NCI-H2171 (cell line): ENCODE results near the gene STRAP.

Experiments used
- DNase-seq: peaks from one replicate; lab custom pipeline; 2025; lab: John Stamatoyannopoulos, UW

STRAP gene

DNA sequence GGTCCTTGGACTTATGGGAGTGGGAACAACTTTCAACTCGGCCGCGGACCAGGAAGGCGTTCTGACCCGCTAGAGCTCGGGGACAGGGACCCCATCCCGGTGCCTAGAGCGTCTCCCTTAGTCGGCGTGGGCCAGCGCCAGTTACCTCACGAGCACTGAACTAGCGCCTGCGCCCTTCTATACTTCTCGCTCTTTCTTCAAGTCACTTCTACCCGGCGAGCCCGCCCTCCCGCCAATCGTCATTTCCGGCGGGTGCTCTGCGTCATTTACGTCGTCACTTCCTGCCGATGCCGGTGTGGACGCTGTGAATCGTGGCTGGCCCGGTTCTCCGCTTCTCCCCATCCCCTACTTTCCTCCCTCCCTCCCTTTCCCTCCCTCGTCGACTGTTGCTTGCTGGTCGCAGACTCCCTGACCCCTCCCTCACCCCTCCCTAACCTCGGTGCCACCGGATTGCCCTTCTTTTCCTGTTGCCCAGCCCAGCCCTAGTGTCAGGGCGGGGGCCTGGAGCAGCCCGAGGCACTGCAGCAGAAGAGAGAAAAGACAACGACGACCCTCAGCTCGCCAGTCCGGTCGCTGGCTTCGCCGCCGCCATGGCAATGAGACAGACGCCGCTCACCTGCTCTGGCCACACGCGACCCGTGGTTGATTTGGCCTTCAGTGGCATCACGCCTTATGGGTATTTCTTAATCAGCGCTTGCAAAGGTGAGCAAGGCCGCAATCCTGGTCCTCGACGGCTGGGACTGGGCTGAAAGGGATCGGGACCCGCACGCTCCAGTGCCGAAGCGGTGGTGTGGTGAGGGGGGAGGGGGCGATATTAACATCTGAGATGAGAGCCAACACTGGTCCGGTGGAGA is at the start of gene STRAP:
Gene STRAP, plus strand, starts transcription at position 270 of the 854 bp plus-strand sequence. Its CDS starts 321 bp downstream, at position 591.
- peak; percentile 79 for DNase-seq

DNA sequence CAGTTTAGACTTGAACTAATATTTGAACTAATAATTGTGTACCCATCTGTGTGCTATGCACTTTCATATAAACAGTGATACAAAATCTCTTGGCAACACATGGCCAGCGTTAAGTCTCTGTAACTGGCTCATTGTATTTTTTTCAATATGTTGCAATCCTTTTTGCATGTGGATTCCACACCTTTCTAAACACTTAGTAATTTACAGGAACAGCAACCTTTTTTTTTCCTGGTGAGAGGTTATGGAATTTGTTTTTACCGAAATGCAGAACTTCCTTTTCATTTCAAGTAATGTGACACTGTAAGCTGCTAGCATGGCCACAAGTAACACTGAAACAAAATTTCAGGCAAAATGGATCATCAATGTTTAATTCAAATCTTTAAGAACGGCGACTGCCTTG is 47.6 kb upstream of the STRAP start:
- no peak for DNase-seq

- DNase-seq: no peak
These were observed 44.9 kb upstream of the STRAP start for GRCh38 chr12:15837141-15837790.

DNA sequence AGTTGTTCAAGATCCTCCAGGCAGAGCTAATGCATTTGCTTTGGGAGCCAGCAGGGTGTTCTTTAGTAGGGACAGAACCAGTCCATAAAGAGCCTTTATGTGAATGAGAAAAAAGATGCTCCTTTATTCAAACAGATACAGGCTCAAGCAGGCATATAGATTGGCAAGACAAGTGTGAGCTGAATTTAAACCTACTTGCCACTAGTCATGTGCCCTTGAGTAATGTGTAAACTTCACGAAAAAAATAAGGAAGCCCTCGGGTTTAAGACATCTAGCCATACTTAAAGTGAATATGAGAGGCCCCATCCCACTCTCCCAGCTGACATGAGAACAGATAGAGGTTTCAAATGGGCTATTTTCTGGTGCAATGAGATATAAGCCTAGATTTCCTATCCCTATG is 43.1 kb upstream of the STRAP start:
- DNase-seq: no peak

DNA sequence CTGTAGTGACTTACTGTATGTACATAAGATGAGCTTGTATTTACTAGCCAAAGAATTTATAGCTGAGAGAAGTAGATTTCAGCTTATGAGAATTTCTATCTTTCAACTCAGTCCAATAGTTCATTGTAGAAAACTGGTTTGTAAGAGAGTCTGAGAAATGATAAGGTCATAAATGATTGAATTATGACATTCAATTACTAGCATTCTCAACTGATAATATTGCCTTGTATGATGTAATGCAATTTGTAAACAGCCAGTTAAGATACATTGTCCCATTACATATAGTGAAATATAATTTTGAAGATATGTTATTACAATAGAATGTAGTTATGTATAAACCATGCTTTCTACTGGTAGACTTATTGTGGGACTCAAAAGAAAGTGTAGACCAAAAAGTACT is 42.5 kb upstream of the STRAP start:
- no peak for DNase-seq

DNA sequence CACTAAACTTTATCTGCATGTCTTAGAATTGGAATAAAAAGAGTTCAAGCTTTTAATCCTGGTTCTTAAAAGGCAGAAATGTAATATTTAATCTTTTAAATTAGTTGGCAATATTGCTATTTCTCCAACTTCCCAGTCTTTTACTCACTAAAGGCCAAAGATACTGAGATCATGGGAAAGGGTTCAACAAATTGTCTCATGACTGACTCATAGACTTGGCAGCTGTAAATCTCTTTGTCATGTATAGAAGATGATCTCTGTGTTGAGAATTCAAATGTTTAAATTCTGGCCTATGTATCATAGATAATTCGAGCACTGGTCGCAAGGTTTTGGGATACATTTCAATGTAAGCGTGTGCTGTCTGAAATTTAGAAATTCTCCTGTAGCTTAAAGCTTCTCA is 40.1 kb upstream of the STRAP start:
- DNase-seq: no peak

- DNase-seq: no peak
These were observed 35.3 kb upstream of the STRAP start for GRCh38 chr12:15846887-15847286.

GRCh38 chr12:15848606-15849005 is 33.6 kb upstream of the STRAP start:
- DNase-seq: no peak

DNA sequence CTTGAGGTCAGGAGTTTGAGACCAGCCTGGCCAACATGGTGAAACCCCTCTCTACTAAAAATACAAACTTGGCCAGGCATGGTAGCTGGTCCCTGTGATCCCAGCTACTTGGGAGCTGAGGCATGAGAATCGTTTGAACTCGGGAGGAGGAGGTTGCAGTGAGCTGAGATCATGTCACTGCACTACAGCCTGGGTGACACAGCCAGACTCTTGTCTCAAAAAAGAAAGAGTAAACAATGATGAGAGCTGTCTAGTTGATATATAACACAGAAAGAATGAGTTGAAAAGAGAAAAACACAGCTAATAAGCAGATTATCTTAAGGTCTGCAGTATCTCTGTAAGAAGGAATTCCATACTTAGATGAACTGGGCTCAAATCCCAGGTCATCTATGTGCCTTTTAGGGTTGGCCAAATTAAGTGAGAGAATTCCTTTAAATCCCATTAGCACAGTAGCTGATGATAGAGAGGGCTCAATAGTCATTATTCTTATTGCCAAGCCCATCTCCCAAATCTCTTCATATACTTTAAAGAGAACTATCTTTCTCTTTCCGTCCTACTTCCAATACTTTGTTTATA is 31.1 kb upstream of the STRAP start:
- no peak for DNase-seq

GRCh38 chr12:15851919-15852318 is 30.3 kb upstream of the STRAP start:
- no peak for DNase-seq

GRCh38 chr12:15852383-15852782 is 29.8 kb upstream of the STRAP start:
- DNase-seq: no peak

GRCh38 chr12:15853877-15854276 is 28.3 kb upstream of the STRAP start:
- no peak for DNase-seq

- DNase-seq: no peak
These were observed 27.3 kb upstream of the STRAP start for GRCh38 chr12:15854916-15855315.

DNA sequence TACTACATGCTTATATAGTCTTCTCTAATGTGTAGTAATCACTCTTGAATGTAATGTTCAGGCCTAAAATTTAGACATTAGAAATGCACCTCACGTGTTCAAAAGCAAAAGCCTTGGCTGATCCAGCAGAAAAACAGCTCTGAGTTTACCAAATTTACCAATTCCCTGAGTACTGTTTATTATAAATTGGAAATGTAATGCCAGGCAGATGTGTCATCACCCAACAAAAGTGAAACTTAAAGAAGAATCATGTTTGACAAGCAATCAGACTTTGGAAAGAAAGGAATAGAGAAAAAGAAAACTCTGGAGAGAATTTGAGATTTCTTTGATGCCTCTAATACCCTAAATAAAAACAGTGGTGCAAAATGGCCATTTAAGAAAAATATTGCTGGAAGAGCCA is 26.5 kb upstream of the STRAP start:
- DNase-seq: no peak

DNA sequence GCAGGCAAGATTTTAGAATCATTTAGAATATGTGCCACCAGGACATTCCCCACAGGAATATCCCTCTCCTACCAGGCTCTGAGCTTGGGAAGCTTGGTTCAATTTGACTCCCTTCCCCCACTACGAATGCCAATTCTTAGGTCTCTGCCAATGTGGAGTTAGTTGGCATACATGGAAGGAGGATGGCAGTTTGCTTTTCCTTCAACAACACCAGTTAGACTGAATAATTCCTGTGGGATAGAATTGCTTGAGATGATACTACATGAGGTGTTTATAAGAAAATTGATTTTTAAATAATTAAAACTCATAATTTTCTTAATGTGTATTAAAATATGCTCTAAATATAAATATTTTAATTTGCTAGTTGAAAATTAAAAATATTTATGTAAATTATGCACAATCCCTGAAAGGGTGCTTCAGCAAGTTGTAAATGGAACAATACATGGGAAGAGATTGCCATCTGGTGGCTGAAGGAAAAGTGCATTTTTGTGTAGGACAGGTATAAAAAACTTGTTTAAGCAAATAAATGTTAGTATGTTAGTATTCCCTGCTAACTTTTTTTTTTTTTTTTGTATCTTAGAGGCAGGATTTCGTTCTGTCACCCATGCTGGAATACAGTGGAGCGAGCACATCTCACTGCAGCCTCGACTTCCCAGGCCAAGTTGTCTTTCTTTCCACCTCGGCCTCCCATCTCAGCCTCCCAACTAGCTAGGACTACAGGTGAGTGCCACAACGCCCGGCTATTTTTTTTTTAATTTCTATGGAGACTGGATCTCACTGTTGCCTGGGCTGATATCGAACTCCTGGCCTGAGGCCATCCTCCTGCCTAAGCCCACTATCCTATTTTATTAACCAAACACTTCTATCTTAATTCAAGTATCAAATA is 25.8 kb upstream of the STRAP start:
- no peak for DNase-seq

DNA sequence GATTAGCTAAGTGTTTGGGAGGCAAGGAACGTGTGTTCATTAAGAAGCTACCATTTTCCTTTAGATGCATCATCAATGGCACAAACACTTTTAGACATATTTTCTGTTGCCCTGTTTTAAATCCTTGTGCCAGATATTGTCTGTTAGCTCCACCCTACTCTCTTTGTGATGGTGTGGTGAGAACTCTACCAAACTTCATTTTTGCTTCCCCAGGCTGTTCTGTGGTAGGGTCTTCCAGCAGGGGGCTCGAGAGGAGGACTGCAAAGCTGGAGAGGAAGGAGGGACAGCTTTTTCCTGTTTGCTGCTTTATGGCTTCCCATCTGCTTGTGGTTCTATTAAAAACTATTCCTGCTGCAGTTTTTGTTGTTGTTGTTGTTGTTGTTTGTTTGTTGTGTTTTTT is 23.8 kb upstream of the STRAP start:
- DNase-seq: no peak

GRCh38 chr12:15859116-15859515 is 23.1 kb upstream of the STRAP start:
- no peak for DNase-seq

GRCh38 chr12:15861404-15861803 is 20.8 kb upstream of the STRAP start:
- no peak for DNase-seq

DNA sequence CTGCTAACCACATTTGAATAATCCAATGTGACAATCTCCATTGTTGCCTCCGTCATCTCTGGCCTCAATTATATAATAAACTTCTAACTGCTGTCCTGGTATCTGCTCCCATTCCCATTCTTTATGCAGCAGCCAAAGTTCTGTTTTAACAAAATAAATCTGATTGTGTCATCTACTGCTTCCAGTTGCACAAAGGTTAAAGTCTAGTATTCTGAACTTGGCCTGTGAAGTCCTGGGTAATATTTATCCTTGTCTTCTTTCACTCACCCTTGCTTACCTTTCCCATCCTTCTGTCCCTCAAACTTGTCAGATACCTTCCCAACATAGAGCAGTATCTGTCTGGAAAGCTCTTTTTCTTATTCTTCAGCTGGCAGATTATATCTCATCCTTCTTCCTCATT is 19.3 kb upstream of the STRAP start:
- no peak for DNase-seq

DNA sequence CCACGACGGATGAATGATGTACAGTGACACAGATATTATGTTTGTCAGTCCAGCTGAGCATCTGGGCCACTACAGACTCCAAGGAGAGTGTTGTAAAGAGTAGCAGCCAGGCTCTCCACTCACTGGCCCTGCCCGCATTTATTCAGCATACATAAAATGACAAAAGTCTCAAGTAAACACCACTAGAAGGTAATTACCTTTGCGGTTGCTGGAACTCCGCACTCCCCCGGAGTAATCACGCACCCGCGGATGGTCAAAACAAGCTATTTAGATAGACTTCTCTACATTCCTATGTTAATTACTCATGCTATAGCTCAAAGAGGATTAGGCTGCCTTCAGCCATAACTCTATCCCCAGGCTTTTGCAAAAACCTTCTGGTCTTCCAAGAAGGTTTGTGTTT is 18.8 kb upstream of the STRAP start:
- no peak for DNase-seq

DNA sequence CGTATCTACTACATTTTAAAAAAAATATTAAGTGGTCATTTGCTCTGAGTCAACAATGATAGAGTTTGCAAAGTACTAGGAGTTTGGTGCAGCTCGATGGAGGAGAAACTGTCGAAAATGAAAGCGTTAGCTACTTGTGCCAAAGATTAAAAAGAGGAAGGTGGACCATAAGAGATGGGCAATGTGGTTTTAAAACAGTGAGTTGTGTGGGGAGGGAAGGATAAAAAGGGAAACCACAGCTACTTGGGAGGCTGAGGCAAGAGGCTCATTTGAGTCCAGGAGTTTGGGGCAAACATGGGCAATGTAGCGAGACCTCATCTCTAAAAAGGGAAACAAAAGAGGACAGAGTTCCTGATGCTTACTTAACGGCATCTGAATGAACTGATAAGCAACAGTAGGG is 18.2 kb upstream of the STRAP start:
- DNase-seq: no peak

- no peak for DNase-seq
These were observed 14.0 kb upstream of the STRAP start for GRCh38 chr12:15868186-15868585.
